HepG2 (cell line): ENCODE measurements around the gene INF2. TPM values are rescaled to one million over a fixed set of nuclear protein-coding genes. Genes with fewer than 3 reads are reported as not detected.

ENCODE experiments used
- EP300 ChIP-seq, 3 experiments: sonication (generic) in 1 of 3; formaldehyde crosslinking in 1 of 3; IDR thresholded peaks; 2 replicates each; pipeline versions ENCODE4 v1.5.1 to v1.6.1; 2011 to 2020; ENCODE audit warnings: low read depth in 2 of 3, low read length in 2 of 3, borderline replicate concordance in 1 of 3, improper control_type of control experiment in 1 of 3, mild to moderate bottlenecking in 1 of 3, missing genetic modification reagents in 1 of 3, moderate library complexity in 1 of 3
- FOXJ3 ChIP-seq: sonication (generic); formaldehyde crosslinking; IDR thresholded peaks from 2 replicates; pipeline ENCODE4 v1.4.0; 2020; ENCODE audit warnings: missing genetic modification reagents, mild to moderate bottlenecking, borderline replicate concordance
- SMAD9 ChIP-seq: sonication (generic); formaldehyde crosslinking; IDR thresholded peaks from 2 replicates; pipeline ENCODE4 v1.5.1; 2020; ENCODE audit warnings: mild to moderate bottlenecking, missing genetic modification reagents
- TCF12 ChIP-seq, 2 experiments: fragments of 450-650 bp in 1 of 2; sonication (generic) in 1 of 2; formaldehyde crosslinking in 1 of 2; IDR thresholded peaks; 2 replicates each; pipeline versions ENCODE4 v1.6.1 to v1.8.0; 2017 to 2022; ENCODE audit warnings: antibody characterized with exemption in 1 of 2, mild to moderate bottlenecking in 1 of 2, missing genetic modification reagents in 1 of 2, moderate library complexity in 1 of 2
- ZFP62 ChIP-seq: sonication (generic); formaldehyde crosslinking; IDR thresholded peaks from 2 replicates; pipeline ENCODE4 v1.4.0; 2020; ENCODE audit warnings: missing genetic modification reagents
- ZNF382 ChIP-seq: sonication (generic); formaldehyde crosslinking; IDR thresholded peaks from 2 replicates; pipeline ENCODE4 v1.5.0; 2020; ENCODE audit warnings: missing genetic modification reagents, mild to moderate bottlenecking, borderline replicate concordance
- ZNF451 ChIP-seq: sonication (generic); formaldehyde crosslinking; IDR thresholded peaks from 2 replicates; pipeline ENCODE4 v1.5.0; 2020; ENCODE audit warnings: mild to moderate bottlenecking, missing genetic modification reagents
- ZNF589 ChIP-seq: sonication (generic); formaldehyde crosslinking; conservative IDR thresholded peaks from 2 replicates; pipeline ENCODE4 v1.8.0; 2022; ENCODE audit warnings: mild to moderate bottlenecking, moderate library complexity, missing genetic modification reagents
- ZSCAN20 ChIP-seq: sonication (generic); formaldehyde crosslinking; IDR thresholded peaks from 2 replicates; pipeline ENCODE4 v1.4.0; 2020; ENCODE audit warnings: missing genetic modification reagents, mild to moderate bottlenecking, borderline replicate concordance
- ZSCAN29 ChIP-seq: sonication (generic); formaldehyde crosslinking; conservative IDR thresholded peaks from 2 replicates; pipeline ENCODE4 v1.4.0; 2020; ENCODE audit warnings: mild to moderate bottlenecking, missing genetic modification reagents
- ZSCAN31 ChIP-seq: sonication (generic); formaldehyde crosslinking; IDR thresholded peaks from 2 replicates; pipeline ENCODE4 v1.5.0; 2020; ENCODE audit warnings: low read depth, mild to moderate bottlenecking, missing genetic modification reagents
- polyA plus RNA-seq, 8 experiments: library from polyadenylated mRNA; depleted of rRNA in 3 of 8; stranded (reverse) in 7 of 8; unstranded in 1 of 8; fragments of >200 nt; fragmentation: Illumina TruSeq in 4 of 8; extraction: Trizol in 4 of 8; gene quantifications; 2 replicates each; pipeline versions ENCODE4 v1.2.1 to v1.2.3, GENCODE V29; 2011 to 2016; ENCODE audit warnings: low read depth in 4 of 8, missing spikeins in 1 of 8, mixed read lengths in 1 of 8; ENCODE audit not compliant: insufficient read depth in 1 of 8
- total RNA-seq, 5 experiments: library from RNA; depleted of rRNA; stranded (reverse); fragments of >200 nt; fragmentation: Illumina TruSeq; extraction: Trizol; gene quantifications; 2 replicates each; pipeline ENCODE4 v1.2.3, GENCODE V29; 2016; ENCODE audit warnings: low read depth in 1 of 5
- TF ChIP-seq, protein P1 (sequence below): sonication (generic); formaldehyde crosslinking; IDR thresholded peaks from 2 replicates; pipeline ENCODE4 v1.4.0; 2020; ENCODE audit warnings: low read depth, mild to moderate bottlenecking, missing genetic modification reagents
- TF ChIP-seq, protein P2 (sequence below): sonication (generic); formaldehyde crosslinking; IDR thresholded peaks from 2 replicates; pipeline ENCODE4 v1.5.0; 2020; ENCODE audit warnings: mild to moderate bottlenecking, missing genetic modification reagents, moderate library complexity
- TF ChIP-seq, protein P3 (sequence below): sonication (generic); formaldehyde crosslinking; IDR thresholded peaks from 2 replicates; pipeline ENCODE4 v1.4.0; 2020; ENCODE audit warnings: missing genetic modification reagents, mild to moderate bottlenecking, borderline replicate concordance
- TF ChIP-seq, protein P4 (sequence below): IDR thresholded peaks from 2 replicates; pipeline ENCODE4 v1.6.1; 2012; ENCODE audit warnings: low read length, improper control_type of control experiment
- TF ChIP-seq, protein P5 (sequence below): fragments of 450-650 bp; IDR thresholded peaks from 2 replicates; pipeline ENCODE4 v1.6.1; 2016

Gene INF2
- total and polyA plus RNA-seq, 2 of the 13 experiments (the other 11 are each of a cell fraction or from before 2014, with no cell fraction given), result 16.4 to 26.4 TPM

DNA sequence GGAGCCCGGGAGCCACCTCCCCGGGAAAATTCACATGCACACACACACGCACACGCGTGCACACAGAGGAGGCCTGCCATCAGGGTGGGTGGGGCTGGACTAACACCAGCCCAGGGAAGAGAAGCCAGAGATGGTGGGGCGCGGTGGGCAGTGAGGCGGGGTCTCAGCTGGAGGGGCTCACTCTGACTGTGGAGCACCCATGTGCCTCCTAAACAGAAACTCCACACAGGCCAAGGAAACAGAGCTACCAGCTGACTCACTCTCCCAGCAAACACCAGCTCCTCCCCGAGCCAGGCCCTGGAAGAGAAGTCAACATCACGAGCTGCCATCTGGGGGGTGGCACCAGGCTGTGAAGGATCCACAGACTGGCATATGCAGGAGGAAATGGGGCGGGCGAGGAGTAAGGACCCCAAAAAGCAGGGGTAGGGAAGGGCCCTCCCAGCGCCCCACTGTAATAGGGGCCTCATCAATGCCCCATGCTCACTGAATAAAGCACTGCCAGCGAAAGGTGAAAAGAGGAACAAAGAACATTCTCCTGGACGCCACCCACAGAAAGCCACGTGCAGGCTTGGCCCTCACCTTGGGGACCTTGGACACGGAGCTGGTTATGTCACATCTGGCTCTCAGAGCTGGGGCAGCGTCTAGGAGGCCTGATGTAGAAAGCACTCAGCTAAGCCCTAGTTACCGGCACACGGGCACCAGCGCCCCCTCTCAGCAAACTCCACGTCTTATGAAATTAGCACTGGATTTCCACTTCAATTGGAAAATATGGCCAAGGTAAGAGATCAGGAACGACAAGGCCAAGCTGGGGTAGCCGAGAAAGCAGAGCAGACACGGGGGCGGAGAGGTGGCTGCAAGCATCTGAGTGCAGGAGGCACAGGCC, 8.4 kb upstream of the INF2 start (continued):
- no peak for TF ChIP-seq ZSCAN20 (CRISPR knock-in tag)
- TF ChIP-seq ZNF382 (CRISPR knock-in tag), result no peak
- TF ChIP-seq ZSCAN31 (CRISPR knock-in tag), result no peak
- no peak for TF ChIP-seq SMAD9
- TF ChIP-seq, protein P1, sequence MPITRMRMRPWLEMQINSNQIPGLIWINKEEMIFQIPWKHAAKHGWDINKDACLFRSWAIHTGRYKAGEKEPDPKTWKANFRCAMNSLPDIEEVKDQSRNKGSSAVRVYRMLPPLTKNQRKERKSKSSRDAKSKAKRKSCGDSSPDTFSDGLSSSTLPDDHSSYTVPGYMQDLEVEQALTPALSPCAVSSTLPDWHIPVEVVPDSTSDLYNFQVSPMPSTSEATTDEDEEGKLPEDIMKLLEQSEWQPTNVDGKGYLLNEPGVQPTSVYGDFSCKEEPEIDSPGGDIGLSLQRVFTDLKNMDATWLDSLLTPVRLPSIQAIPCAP (CRISPR knock-in tag), result no peak
- TF ChIP-seq EP300 (IDR thresholded peaks at IDR 0.05; ENCODE audit: low read depth in 2 of 2, low read length in 2 of 2), result 0 out of 4 replicates have a peak, but pooled peaks of 1 of the 2 experiments have one; percentile 5
- no peak for TF ChIP-seq EP300 (CRISPR knock-in tag; IDR thresholded peaks at IDR 0.05; ENCODE audit: borderline replicate concordance)
- 0 out of 2 replicates have a peak, but pooled peaks have one; percentile 23 for TF ChIP-seq ZSCAN29 (CRISPR knock-in tag)
- TF ChIP-seq, protein P2, sequence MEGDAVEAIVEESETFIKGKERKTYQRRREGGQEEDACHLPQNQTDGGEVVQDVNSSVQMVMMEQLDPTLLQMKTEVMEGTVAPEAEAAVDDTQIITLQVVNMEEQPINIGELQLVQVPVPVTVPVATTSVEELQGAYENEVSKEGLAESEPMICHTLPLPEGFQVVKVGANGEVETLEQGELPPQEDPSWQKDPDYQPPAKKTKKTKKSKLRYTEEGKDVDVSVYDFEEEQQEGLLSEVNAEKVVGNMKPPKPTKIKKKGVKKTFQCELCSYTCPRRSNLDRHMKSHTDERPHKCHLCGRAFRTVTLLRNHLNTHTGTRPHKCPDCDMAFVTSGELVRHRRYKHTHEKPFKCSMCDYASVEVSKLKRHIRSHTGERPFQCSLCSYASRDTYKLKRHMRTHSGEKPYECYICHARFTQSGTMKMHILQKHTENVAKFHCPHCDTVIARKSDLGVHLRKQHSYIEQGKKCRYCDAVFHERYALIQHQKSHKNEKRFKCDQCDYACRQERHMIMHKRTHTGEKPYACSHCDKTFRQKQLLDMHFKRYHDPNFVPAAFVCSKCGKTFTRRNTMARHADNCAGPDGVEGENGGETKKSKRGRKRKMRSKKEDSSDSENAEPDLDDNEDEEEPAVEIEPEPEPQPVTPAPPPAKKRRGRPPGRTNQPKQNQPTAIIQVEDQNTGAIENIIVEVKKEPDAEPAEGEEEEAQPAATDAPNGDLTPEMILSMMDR, result peak; percentile 70
- TF ChIP-seq, protein P3, sequence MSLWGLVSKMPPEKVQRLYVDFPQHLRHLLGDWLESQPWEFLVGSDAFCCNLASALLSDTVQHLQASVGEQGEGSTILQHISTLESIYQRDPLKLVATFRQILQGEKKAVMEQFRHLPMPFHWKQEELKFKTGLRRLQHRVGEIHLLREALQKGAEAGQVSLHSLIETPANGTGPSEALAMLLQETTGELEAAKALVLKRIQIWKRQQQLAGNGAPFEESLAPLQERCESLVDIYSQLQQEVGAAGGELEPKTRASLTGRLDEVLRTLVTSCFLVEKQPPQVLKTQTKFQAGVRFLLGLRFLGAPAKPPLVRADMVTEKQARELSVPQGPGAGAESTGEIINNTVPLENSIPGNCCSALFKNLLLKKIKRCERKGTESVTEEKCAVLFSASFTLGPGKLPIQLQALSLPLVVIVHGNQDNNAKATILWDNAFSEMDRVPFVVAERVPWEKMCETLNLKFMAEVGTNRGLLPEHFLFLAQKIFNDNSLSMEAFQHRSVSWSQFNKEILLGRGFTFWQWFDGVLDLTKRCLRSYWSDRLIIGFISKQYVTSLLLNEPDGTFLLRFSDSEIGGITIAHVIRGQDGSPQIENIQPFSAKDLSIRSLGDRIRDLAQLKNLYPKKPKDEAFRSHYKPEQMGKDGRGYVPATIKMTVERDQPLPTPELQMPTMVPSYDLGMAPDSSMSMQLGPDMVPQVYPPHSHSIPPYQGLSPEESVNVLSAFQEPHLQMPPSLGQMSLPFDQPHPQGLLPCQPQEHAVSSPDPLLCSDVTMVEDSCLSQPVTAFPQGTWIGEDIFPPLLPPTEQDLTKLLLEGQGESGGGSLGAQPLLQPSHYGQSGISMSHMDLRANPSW (CRISPR knock-in tag), result no peak
- TF ChIP-seq ZNF451 (CRISPR knock-in tag), result no peak
- TF ChIP-seq, protein P4, sequence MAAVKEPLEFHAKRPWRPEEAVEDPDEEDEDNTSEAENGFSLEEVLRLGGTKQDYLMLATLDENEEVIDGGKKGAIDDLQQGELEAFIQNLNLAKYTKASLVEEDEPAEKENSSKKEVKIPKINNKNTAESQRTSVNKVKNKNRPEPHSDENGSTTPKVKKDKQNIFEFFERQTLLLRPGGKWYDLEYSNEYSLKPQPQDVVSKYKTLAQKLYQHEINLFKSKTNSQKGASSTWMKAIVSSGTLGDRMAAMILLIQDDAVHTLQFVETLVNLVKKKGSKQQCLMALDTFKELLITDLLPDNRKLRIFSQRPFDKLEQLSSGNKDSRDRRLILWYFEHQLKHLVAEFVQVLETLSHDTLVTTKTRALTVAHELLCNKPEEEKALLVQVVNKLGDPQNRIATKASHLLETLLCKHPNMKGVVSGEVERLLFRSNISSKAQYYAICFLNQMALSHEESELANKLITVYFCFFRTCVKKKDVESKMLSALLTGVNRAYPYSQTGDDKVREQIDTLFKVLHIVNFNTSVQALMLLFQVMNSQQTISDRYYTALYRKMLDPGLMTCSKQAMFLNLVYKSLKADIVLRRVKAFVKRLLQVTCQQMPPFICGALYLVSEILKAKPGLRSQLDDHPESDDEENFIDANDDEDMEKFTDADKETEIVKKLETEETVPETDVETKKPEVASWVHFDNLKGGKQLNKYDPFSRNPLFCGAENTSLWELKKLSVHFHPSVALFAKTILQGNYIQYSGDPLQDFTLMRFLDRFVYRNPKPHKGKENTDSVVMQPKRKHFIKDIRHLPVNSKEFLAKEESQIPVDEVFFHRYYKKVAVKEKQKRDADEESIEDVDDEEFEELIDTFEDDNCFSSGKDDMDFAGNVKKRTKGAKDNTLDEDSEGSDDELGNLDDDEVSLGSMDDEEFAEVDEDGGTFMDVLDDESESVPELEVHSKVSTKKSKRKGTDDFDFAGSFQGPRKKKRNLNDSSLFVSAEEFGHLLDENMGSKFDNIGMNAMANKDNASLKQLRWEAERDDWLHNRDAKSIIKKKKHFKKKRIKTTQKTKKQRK, result no peak
- no peak for TF ChIP-seq ZNF589
- no peak for TF ChIP-seq ZFP62 (CRISPR knock-in tag)
- no peak for TF ChIP-seq TCF12 (IDR thresholded peaks at IDR 0.05)
- TF ChIP-seq TCF12 (CRISPR knock-in tag; IDR thresholded peaks at IDR 0.05), result no peak
- TF ChIP-seq, protein P5, sequence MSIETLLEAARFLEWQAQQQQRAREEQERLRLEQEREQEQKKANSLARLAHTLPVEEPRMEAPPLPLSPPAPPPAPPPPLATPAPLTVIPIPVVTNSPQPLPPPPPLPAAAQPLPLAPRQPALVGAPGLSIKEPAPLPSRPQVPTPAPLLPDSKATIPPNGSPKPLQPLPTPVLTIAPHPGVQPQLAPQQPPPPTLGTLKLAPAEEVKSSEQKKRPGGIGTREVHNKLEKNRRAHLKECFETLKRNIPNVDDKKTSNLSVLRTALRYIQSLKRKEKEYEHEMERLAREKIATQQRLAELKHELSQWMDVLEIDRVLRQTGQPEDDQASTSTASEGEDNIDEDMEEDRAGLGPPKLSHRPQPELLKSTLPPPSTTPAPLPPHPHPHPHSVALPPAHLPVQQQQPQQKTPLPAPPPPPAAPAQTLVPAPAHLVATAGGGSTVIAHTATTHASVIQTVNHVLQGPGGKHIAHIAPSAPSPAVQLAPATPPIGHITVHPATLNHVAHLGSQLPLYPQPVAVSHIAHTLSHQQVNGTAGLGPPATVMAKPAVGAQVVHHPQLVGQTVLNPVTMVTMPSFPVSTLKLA, result no peak
- TF ChIP-seq FOXJ3, result no peak
